SK-N-SH treated with all-trans-retinoic acid at 6 μM for 48 hours (cell line): ENCODE data around the gene MMP24.
"Not testable (repeated sequence)": the region's sequence is repeated elsewhere in the genome, so short reads cannot be mapped to it uniquely, and the experiment has no call there.

Experiments
- ARNTL ChIP-seq: fragments of 450-650 bp; formaldehyde crosslinking; IDR thresholded peaks from 2 replicates; pipeline ENCODE4 v1.5.0; 2020; ENCODE audit warnings: low read depth, mild to moderate bottlenecking, moderate library complexity, borderline replicate concordance
- CREB5 ChIP-seq: fragments of 250-450 bp; sonication (Bioruptor Pico); IDR thresholded peaks from 2 replicates; pipeline ENCODE4 v1.5.1; 2020; ENCODE audit warnings: low read depth, mild to moderate bottlenecking, moderate library complexity
- CSDC2 ChIP-seq: fragments of 250-450 bp; sonication (Bioruptor Pico); IDR thresholded peaks from 2 replicates; pipeline ENCODE4 v1.5.0; 2020; ENCODE audit warnings: mild to moderate bottlenecking, moderate library complexity
- OSR1 ChIP-seq: fragments of 250-450 bp; sonication (Bioruptor Pico); IDR thresholded peaks from 2 replicates; pipeline ENCODE4 v1.8.0; 2022; ENCODE audit warnings: moderate library complexity, mild to moderate bottlenecking, inconsistent platforms
- PATZ1 ChIP-seq: fragments of 250-450 bp; sonication (Bioruptor Pico); IDR thresholded peaks from 2 replicates; pipeline ENCODE4 v1.8.0; 2020; ENCODE audit warnings: mild to moderate bottlenecking, moderate library complexity, borderline replicate concordance
- POU6F1 ChIP-seq: fragments of 250-450 bp; sonication (Bioruptor Pico); IDR thresholded peaks from 2 replicates; pipeline ENCODE4 v1.8.0; 2021; ENCODE audit warnings: low read depth, mild to moderate bottlenecking, moderate library complexity, borderline replicate concordance
- ZC3H10 ChIP-seq: fragments of 250-450 bp; sonication (Bioruptor Pico); IDR thresholded peaks from 2 replicates; pipeline ENCODE4 v1.5.1; 2021; ENCODE audit warnings: mild to moderate bottlenecking, moderate library complexity
- ZFP3 ChIP-seq: fragments of 250-450 bp; sonication (Bioruptor Pico); IDR thresholded peaks from 2 replicates; pipeline ENCODE4 v1.5.0; 2020; ENCODE audit warnings: mild to moderate bottlenecking, moderate library complexity
- ZFP30 ChIP-seq: fragments of 450-650 bp; formaldehyde crosslinking; IDR thresholded peaks from 2 replicates; pipeline ENCODE4 v1.5.0; 2022; ENCODE audit warnings: mild to moderate bottlenecking, moderate library complexity
- ZNF8 ChIP-seq: fragments of 450-650 bp; formaldehyde crosslinking; IDR thresholded peaks from 2 replicates; pipeline ENCODE4 v1.5.0; 2020; ENCODE audit warnings: mild to moderate bottlenecking, moderate library complexity

- TF ChIP-seq ZFP3; ZNF8 (CRISPR knock-in tag); OSR1 (CRISPR knock-in tag); ZFP30 (CRISPR knock-in tag); PATZ1 (CRISPR knock-in tag); CSDC2 (CRISPR knock-in tag); ZC3H10 (CRISPR knock-in tag); POU6F1; ARNTL; CREB5 (CRISPR knock-in tag): not testable (repeated sequence)
These were observed 33.3 kb upstream of the MMP24 start for GRCh38 chr20:35193031-35193791.
